ENCODE measurements around the gene TUBB3. TPM values are rescaled to one million over a fixed set of nuclear protein-coding genes. Genes with fewer than 3 reads are reported as not detected.
A peak's percentile ranks its signal among the peaks of the same experiment; 100 is the strongest.

Gene TUBB3
- total RNA-seq, 1 donor from 2014 or later = 201 TPM

DNA sequence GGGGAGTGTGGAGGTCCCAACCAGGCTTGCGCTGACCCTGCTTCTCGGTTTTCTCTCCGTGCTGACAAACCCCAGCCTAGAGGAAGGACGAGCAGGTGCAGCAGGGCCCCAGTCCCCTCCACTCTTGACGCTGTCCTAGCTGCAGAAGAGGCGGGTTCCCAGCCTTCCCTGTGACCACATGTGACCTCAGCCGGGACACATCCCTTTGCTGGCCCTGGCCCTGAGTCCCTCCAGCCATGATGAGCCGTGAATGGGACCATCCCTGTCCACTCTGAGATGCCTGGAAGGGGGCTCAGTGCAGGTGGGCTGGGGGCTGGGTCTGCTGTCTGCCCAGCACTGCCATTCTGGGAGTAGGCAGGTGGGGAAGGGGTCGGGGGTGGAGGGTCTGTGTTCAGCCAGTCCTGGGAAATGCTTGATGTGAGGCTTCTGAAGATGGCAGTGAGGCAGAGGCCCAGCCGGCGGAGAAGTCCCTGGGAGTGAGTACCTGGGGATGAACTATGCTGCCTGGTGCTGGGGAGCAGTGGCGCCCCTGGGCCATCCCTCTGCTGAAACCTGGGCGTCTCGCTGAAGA is 1.9 kb upstream of the TUBB3 start:
- Mint-ChIP-seq H3K9me3 (ENCODE audit: low read depth) (no peaks in the 10 kb centered on the region), H3K4me3 (ENCODE audit: low read depth) (peak overlapping the region; percentile 88), H3K4me1 (ENCODE audit: low read depth) (peaks cover 11% of the 10 kb centered on the region), H3K27ac (no peak overlapping the region), H3K27me3 (peaks cover 16% of the 10 kb centered on the region), H3K36me3 (ENCODE audit: insufficient read depth) (no peaks in the 10 kb centered on the region)
- no peak for DNase-seq (ENCODE audit: low spot score, unreplicated experiment)
- TF ChIP-seq, protein P1, sequence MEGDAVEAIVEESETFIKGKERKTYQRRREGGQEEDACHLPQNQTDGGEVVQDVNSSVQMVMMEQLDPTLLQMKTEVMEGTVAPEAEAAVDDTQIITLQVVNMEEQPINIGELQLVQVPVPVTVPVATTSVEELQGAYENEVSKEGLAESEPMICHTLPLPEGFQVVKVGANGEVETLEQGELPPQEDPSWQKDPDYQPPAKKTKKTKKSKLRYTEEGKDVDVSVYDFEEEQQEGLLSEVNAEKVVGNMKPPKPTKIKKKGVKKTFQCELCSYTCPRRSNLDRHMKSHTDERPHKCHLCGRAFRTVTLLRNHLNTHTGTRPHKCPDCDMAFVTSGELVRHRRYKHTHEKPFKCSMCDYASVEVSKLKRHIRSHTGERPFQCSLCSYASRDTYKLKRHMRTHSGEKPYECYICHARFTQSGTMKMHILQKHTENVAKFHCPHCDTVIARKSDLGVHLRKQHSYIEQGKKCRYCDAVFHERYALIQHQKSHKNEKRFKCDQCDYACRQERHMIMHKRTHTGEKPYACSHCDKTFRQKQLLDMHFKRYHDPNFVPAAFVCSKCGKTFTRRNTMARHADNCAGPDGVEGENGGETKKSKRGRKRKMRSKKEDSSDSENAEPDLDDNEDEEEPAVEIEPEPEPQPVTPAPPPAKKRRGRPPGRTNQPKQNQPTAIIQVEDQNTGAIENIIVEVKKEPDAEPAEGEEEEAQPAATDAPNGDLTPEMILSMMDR (IDR thresholded peaks at IDR 0.05; ENCODE audit: unreplicated experiment) = no peak

DNA sequence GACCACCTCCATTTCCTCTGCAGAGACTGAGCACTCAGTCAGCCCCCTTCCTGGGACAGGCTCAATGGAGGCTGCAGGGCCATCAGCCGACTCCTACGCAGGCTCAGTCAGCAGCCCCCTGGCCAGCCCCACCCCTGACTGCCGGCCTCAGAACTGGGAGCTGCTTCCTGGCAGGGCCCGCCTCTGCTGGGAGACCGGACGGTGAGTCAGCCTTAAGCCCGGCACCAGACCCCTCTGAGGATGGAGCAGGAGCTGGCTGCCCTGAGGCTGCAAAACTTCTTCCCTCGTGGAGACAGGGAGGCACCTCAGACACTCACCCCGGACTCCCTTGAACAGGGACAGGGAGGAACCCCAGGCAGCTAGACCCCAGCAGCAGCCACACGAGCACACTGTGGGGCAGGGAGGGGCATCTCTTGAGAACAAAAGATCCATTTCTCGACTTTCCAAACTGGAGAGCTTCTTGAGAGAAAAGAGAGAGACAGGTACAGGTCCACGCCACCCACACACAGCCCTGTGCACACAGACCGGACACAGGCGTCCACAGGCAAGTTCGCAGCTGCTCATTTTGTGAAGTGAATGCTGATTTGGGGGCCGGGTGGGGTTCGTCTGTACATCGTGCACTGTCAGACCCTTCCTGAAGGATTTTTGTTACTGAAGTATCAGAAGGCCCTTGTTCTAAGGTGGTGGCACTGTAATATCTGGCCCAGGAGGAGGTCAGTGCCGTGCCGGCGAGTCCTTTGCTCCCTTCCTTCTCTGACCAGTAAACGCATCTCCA is 1.3 kb upstream of the TUBB3 start:
- H3K36me3 Mint-ChIP-seq (ENCODE audit: insufficient read depth) = no peaks in the 10 kb centered on the region
- H3K27ac Mint-ChIP-seq = peak overlapping the region; percentile 98
- DNase-seq (ENCODE audit: low spot score, unreplicated experiment) = peak; percentile 30
- no peaks in the 10 kb centered on the region for H3K9me3 Mint-ChIP-seq (ENCODE audit: low read depth)
- peaks cover 11% of the 10 kb centered on the region for H3K4me1 Mint-ChIP-seq (ENCODE audit: low read depth)
- TF ChIP-seq, protein P1 (IDR thresholded peaks at IDR 0.05; ENCODE audit: unreplicated experiment) = no peak
- H3K4me3 Mint-ChIP-seq (ENCODE audit: low read depth) = peak overlapping the region; percentile 88
- peaks cover 16% of the 10 kb centered on the region for H3K27me3 Mint-ChIP-seq

DNA sequence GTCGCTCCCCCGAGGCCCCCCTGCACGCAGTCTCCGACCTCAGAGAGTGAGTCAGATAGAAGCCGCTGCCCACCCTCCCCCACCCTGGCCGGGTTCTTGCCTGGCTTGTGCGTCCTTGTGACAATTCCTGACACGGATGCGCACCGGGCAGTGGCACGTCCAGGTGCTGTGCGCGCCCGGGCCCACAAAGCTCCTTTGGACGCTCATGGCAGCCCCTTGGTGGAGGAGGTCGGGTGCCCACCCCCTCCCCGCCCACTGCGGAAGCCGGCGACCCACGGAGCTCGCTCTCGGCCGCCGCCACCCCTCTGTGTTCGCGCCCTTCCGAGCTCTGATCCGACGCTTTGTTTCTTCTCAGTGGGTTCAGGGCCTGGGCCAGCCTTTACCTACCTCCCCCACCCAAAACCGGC is 662 bp upstream of the TUBB3 start:
- Mint-ChIP-seq H3K36me3 (ENCODE audit: insufficient read depth) (no peaks in the 10 kb centered on the region), H3K27me3 (peaks cover 16% of the 10 kb centered on the region)
- TF ChIP-seq, protein P1 (IDR thresholded peaks at IDR 0.05; ENCODE audit: unreplicated experiment) = no peak

DNA sequence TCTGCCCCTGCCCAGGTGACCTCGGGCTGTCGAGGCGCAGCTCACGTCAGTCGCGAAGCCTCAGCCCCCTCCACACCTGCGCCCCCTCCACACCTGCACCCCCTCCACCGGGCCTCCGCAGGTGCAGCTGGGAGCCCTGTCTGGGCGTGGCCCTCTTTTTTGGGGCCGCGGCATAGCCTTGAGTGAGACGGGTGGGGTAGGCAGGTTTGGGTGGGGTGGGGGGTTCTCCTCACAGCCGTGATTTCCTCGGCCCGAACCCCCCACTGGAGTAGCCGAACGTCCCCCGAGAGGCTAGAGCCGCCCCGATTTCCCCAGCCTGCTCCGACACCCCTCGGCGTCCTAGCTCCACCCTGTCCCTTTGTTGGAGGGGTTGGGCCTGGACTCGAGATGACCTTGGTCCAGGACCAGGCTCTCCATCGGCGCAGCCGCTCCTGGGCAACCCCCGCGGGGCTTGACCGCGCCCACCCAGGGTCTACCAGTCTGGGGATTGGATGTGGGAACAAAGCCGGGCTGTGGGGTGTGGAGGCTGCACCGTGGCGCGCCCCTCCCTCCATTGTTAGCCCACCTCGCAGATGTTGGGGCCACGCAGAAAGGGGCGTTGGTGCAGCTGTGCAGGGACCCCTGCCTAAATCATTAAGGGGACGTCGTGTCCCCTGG is 626 bp downstream of the TUBB3 start:
- Mint-ChIP-seq H3K36me3 (ENCODE audit: insufficient read depth) (no peaks in the 10 kb centered on the region), H3K4me3 (ENCODE audit: low read depth) (peak overlapping the region; percentile 75)
- TF ChIP-seq, protein P1 (IDR thresholded peaks at IDR 0.05; ENCODE audit: unreplicated experiment) = no peak

More for the DNA sequence above, 662 bp upstream of the TUBB3 start:
- DNase-seq (ENCODE audit: low spot score, unreplicated experiment) = peak; percentile 39
- Mint-ChIP-seq H3K27ac (peak overlapping the region; percentile 98), H3K9me3 (ENCODE audit: low read depth) (no peaks in the 10 kb centered on the region), H3K4me1 (ENCODE audit: low read depth) (peaks cover 11% of the 10 kb centered on the region), H3K4me3 (ENCODE audit: low read depth) (peak overlapping the region; percentile 88)

DNA sequence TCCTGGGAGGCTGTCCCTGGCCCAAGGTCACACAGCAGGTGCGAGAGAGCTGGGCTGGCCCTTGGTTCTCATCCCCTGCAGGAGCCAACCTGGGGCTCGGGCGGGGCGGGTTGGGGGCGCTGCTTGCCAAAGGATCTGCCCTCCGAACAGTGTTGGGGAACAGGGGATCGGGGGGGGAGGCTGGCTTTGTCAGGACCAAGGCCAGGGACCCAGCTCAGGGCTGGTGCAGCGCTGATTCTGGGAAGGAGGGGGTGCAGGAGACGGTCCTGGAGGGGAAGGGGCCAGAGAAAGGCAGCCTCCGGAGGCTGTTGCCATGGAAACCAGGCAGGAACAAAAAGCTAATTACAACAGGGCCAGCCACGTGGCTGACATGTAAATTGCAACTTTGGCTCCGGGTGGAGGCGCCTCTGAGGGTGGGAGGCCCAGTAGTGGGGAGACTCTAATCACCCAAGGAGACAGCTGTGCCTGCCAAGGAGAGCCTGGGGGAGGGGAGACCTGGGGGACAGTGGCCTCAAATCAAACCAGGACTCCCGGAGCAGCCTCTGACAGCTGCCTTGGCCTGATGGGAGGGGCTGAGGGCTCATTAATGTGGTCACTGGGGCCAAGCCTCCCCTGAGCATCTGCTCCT is 1.3 kb downstream of the TUBB3 start:
- H3K4me1 Mint-ChIP-seq (ENCODE audit: low read depth) = peaks cover 6% of the 10 kb centered on the region
- H3K27ac Mint-ChIP-seq = peak overlapping the region; percentile 33
- TF ChIP-seq, protein P1 (IDR thresholded peaks at IDR 0.05; ENCODE audit: unreplicated experiment) = no peak
- DNase-seq (ENCODE audit: low spot score, unreplicated experiment) = peak; percentile 48
- no peaks in the 10 kb centered on the region for H3K36me3 Mint-ChIP-seq (ENCODE audit: insufficient read depth)
- peaks cover 12% of the 10 kb centered on the region for H3K27me3 Mint-ChIP-seq
- H3K9me3 Mint-ChIP-seq (ENCODE audit: low read depth) = no peaks in the 10 kb centered on the region
- H3K4me3 Mint-ChIP-seq (ENCODE audit: low read depth) = peak overlapping the region; percentile 75

More for the DNA sequence above, 626 bp downstream of the TUBB3 start:
- DNase-seq (ENCODE audit: low spot score, unreplicated experiment) = no peak
- peaks cover 6% of the 10 kb centered on the region for H3K4me1 Mint-ChIP-seq (ENCODE audit: low read depth)
- H3K27me3 Mint-ChIP-seq = peaks cover 14% of the 10 kb centered on the region
- H3K27ac Mint-ChIP-seq = no peak overlapping the region
- no peaks in the 10 kb centered on the region for H3K9me3 Mint-ChIP-seq (ENCODE audit: low read depth)
